Measurements from ENCODE around the gene GLI3.

The GLI3 gene

GRCh38 chr7:42099470-42100155, 137.4 kb downstream of the GLI3 start:
- DNase-seq: no peak

- no peak for DNase-seq
Observed at GRCh38 chr7:42099066-42099465, 137.9 kb downstream of the GLI3 start.

DNA sequence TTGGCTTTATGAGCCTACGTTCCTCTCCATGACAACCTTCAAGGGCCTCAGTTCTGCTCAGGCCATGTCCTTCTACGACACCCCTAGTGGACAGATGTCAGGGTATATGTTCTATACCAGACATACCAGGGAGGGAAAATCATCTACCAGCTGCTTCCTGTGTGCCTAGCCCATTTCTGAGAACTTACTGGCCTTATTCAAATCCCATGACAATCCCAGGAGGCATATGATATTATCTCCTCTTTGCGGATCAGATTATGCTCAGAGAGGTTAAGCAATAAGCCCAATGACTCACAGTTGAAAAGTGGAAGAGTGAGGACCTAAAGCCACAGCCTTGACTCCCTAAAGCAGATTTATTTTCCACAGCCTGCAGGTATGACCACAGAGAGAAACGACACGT, 139.3 kb downstream of the GLI3 start:
- no peak for DNase-seq

DNA sequence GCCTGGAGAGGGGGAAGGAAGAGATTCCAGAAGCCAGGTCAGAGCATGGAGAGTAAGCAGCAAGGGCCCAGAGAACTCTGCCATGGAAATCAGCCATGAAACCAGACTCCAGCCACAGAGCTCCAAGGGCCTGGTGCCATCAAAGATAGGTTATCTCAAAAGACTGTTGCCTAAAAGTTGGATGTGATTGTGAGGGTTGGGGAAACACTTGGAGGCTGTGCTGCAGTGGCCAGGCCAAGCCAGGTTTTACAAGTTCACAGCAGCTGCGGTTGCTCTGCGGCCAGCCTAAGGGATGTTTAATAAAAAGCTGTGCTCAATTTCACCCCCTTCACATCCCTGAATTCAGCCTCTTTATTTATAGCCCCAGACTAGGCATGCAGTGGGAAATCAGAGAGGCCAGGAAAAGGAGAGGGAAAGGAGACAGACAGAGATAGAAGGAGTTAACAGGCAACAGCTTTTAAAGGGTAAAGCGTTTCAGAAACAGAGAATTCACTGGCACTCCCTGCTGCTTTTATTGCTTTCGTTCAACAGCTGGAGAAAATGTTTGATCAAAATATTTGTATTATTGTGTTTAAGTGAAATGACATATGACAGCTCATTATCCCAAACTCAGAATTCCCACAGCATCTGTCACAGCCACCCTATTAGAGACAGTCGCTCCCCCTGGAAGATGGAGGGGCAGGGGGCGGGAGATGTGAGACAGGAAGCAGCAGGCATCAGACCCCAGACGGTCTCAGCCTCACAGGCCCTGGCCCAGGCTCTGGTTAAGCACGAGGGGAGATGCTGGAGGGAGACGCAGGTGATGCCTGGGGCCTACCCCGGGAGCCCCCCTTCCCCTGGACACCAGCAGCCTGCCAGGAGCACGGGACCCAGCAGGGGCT, 140.1 kb downstream of the GLI3 start:
- no peak for DNase-seq

- no peak for DNase-seq
Observed at GRCh38 chr7:42096268-42096667, 140.7 kb downstream of the GLI3 start.

DNA sequence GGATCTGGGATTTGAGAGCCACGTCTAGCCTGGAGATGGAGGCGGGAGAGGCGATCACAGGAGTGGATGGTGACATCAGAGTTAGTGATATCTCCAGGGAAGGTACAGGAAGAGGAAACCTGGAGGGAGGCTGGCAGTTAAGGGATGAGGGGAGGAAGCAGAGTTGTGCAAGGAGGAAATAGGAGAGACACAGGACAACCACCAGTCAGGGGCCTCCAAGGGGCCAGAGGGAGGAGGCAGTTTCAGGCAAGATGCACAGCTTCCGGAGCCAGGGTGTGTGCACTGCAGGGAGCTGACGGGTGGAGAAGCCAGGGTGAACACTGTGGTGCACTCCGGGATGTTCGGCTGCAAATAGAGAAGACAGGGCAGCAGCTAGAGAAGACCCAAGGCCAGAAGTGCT, 141.2 kb downstream of the GLI3 start:
- no peak for DNase-seq

DNA sequence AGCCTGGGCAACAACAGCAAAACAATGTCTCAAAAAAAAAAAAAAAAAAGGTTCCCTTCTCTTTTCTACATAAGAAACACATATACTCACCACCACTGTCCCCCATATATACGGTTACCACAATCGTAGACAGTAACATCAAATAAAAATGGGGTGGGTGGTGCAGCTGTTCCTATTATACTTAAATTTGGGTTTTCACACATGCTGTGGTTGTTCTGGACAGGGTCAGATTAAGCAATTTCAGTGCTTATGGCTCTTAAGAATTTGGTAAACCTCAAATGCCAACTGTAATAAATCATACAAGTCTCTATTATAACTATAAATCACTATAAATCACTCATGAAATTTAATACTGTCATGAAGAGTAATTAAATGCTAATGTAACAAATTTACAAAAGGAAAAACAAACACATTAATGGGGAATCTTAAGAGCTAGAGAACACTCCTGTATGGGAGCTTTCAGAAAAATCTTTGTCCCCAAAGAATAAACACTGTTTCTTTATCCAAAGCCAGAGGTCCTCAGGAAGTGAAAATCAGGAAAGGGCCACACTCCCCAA, 143.6 kb downstream of the GLI3 start:
- DNase-seq: no peak

GRCh38 chr7:42091461-42092291, 145.3 kb downstream of the GLI3 start:
- DNase-seq: no peak

DNA sequence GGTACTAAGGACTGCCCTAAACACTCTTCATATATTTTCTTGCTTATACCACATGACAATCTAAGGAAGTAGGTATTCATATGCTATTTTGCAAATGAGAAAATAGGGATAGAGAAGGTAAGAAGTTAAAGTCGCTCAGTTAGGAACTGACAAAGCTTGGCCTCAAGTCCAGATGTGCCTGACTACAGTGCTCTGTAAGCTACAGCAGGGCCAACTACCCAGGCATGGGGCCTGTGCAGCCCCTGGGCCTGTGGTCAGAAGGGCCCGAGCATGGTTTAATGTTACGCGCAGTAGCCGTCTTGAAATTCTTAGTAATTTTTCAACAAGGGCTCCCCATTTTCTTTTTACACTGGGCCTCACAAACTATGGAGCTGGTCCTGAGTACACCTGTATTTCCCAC, 146.2 kb downstream of the GLI3 start:
- DNase-seq: no peak

DNA sequence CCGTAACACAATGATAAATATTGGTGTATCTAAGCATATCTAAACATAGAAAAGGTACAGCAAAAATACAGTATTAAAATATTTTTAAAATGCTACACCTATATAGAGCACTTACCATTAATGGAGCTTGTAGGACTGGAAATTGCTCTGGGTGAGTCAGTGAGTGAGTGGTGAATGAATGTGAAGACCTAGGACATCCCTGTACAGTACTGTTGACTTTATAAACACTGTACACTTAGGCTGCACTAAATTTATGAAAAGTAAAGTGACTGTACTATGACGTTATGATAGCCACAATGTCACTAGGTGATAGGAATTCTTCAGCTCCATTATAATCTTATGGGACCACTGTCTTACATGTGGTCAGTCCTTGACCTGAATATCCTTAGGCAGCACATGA, 147.0 kb downstream of the GLI3 start:
- no peak for DNase-seq

- DNase-seq: no peak
Observed at GRCh38 chr7:42087616-42088015, 149.4 kb downstream of the GLI3 start.

- no peak for DNase-seq
Observed at GRCh38 chr7:42085531-42085930, 151.5 kb downstream of the GLI3 start.

DNA sequence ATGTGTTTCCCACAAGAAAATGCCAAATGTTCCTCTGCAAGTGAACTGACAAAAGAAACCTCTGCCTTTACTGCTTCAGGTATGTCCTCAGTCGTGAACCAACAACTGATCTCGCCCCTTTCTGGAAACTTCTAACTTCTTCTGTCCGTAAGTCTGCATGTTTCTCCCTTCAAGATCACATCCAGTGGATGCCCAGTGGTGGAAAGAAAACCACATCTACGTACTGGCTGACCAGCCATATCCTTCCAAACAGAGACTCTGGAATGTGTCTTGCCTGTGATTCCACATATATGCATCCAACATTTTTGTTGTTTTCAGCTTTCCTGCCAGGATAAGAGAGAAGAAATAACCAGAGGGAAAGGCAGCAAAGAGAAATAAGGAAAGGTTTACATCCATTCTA, 152.7 kb downstream of the GLI3 start:
- DNase-seq: no peak

DNA sequence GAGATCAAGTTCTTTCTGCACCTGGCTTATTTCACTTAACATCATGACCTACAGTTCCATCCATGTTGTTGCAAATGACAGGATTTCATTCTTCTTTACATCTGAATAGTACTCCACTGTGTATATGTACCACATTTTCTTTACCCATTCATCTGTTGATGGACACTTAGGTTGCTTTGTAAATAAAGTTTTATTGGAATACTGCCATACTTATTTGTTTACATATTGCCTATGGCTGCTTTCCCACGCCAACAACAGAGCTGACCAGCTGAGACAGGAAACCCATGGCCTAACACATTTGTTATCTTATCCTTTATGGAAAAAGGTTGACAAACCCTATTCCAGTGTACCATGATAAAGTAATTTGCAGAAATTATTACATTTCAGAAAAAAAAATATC, 153.7 kb downstream of the GLI3 start:
- DNase-seq: no peak

DNA sequence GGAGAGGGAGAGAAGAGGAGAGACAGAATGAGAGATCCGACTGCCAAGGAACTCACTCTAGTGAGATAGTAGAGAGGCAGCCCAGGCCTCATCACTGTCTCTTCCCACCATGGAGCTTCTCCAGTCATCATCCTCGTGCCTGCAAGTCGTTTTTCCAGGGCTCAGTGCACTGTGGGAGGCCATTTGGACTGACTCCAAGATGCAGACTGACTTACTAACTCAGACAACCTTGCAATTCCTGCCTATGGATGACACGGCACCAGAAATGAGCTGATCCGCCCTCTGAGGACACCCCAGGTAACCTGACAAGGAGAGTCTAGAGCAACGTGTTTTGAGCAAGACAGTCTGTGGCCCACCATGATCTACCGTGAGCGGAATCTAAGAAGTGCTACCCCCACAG, 154.9 kb downstream of the GLI3 start:
- DNase-seq: no peak

GRCh38 chr7:42081671-42082070, 155.3 kb downstream of the GLI3 start:
- DNase-seq: no peak

GRCh38 chr7:42080841-42081586, 156.0 kb downstream of the GLI3 start:
- no peak for DNase-seq

DNA sequence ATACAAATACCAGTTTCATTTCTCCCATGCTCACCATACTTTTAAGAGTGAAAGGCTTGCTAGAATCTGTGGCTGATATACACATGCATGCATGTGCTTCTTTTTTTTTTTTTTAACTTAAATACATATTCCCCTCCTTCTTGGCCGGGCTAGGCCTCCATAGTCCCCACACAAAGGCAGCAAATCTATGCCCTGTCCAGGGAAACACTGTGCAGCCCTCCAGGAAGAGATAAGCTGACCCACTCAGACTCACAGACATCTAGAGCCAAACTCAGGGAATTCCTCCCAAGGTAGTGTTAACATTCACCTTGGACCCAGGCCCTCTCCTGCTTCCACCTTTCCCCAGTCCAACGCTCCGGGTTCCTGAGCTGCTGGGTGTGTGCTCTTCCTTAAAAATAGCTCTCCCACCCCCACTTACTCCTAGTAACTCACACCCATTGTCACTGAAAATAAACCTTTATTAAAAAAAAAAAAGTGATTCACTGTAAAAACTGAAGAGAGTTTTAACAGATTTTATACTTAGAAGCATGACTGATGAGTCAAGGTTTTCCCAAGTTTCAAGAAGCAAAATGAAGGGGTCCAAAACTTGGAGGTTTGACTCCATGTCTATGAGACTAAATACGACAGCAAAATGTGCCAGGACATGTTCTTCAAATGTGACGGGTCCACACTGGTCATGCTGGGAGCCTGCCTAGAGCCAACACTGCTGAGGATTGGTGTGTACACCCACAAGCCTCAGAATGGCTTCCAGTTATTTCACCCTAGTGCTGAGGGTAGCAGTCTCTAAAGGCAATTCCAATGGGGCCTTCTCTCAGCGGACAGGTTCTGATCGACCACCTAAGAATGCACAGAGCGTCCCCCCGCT, 159.5 kb downstream of the GLI3 start:
- DNase-seq: no peak

DNA sequence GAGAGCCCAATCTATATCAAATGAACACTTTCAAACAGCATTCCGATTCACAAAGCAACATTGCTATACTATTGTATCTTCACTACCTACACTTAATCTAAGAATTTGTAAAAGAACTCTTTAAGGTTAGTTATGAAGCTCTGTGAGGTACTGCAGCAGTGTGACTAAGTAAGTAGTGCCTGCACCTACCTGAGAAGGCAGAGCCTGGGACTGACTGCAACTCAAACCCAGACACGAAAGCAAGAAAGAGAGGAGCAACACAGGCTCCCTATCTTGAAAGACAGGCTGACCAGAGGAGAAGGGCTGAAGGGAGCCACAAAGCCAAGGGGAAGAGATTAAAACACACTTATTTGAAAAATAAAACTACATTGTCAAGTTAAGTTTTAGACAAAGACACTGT, 160.1 kb downstream of the GLI3 start:
- DNase-seq: no peak

DNA sequence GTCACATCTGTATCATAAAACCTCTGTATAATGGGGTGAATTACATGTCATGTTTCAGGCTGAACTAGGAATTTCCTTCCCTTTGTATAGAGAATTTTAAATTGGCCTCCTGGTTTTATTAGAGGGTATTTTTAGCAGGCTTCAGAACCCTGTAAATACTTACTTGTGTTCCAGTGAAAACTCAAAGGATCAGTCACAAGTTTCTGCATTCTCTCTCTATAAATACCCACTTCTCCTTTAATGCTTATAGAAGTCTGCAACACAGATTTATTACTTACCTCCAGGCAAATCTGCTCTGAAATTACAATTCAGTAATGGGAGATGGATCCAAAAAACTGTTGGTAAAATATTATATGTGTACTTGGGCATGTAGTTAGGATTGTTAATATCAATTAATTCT, 161.6 kb downstream of the GLI3 start:
- no peak for DNase-seq

DNA sequence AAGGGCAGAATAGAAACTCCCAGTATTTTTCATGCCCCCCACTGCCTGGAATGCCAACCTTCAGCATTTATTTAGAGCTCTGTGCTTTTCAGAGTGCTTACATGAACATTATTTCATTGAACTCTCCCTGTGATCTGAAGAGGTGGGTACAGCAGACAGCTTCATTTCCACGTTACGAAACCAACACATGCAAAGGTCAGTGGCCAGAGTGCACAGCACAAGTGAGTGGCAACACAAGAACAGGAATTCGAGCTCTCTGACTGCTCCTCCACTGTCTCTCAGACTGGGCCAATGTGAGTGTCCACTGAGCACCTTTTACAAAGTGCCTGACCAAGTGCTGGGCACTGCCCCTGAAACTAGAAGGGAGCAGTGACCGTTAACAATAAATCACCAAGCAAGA, 162.9 kb downstream of the GLI3 start:
- DNase-seq: no peak
